Measurements from ENCODE around the gene TWSG1. TPM values are rescaled to one million over a fixed set of nuclear protein-coding genes. Genes with fewer than 3 reads are reported as not detected.

TWSG1 gene
- polyA plus RNA-seq, 1 donor from 2014 or later, result 11.5 TPM

DNA sequence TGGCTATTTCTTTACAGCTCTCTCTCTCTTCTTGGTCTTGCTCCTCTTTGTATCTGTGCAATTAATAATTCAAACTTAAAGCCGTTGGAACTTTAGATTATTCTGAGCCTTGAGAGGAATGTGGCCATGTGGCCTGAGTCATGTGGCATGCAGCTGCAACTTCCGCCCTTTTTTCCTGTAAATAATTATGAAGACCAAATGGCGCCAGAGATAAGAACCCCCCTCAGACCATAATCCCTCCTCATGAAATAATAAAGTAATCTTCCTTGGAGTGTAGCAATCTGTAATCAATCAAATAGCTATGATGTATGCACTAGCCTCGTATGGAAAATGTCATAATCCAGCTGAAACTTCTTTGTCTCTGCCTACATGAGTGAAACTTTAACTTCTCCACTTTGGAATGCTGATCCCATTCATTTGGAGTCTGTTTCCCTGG lies 13.5 kb upstream of the TWSG1 start:
- Histone ChIP-seq H4K20me1 (ENCODE audit: insufficient read depth) (no peaks in the 10 kb centered on the region), H3K27me3 (ENCODE audit: insufficient read depth, low read depth, low read length) (no peaks in the 10 kb centered on the region), H3K79me2 (replicated peaks; ENCODE audit: insufficient read depth, low read length) (no peaks in the 10 kb centered on the region), H2AFZ (ENCODE audit: low read depth, low read length) (no peak overlapping the region), H3K4me3 (ENCODE audit: low read length) (no peak overlapping the region), H3K9me3 (ENCODE audit: low read length) (no peaks in the 10 kb centered on the region), H3K9me2 (ENCODE audit: insufficient read depth, low read length) (no peaks in the 10 kb centered on the region), H3K36me3 (ENCODE audit: insufficient read depth, low read length) (no peaks in the 10 kb centered on the region), H3F3A (ENCODE audit: insufficient read depth, low read length, poor library complexity, severe bottlenecking) (no peaks in the 10 kb centered on the region), H3K4me2 (ENCODE audit: low read length) (no peak overlapping the region), H3K9ac (ENCODE audit: low read length) (no peak overlapping the region), H3K27ac (ENCODE audit: low read length) (no peak overlapping the region)
- TF ChIP-seq EP300 (conservative IDR thresholded peaks at IDR 0.05; ENCODE audit: poor library complexity, severe bottlenecking) (no peak), RAD21 (conservative IDR thresholded peaks at IDR 0.05) (no peak), POLR2AphosphoS5 (IDR thresholded peaks at IDR 0.05) (no peak), TAF1 (IDR thresholded peaks at IDR 0.05; ENCODE audit: low read depth) (no peak), SMC3 (conservative IDR thresholded peaks at IDR 0.05; ENCODE audit: poor library complexity) (no peak), EZH2 (IDR thresholded peaks at IDR 0.05; ENCODE audit: borderline replicate concordance, insufficient read depth, low read length, poor library complexity, severe bottlenecking) (no peak), MXI1 (conservative IDR thresholded peaks at IDR 0.05; ENCODE audit: poor library complexity, severe bottlenecking) (no peak)
- TF ChIP-seq, protein P1, sequence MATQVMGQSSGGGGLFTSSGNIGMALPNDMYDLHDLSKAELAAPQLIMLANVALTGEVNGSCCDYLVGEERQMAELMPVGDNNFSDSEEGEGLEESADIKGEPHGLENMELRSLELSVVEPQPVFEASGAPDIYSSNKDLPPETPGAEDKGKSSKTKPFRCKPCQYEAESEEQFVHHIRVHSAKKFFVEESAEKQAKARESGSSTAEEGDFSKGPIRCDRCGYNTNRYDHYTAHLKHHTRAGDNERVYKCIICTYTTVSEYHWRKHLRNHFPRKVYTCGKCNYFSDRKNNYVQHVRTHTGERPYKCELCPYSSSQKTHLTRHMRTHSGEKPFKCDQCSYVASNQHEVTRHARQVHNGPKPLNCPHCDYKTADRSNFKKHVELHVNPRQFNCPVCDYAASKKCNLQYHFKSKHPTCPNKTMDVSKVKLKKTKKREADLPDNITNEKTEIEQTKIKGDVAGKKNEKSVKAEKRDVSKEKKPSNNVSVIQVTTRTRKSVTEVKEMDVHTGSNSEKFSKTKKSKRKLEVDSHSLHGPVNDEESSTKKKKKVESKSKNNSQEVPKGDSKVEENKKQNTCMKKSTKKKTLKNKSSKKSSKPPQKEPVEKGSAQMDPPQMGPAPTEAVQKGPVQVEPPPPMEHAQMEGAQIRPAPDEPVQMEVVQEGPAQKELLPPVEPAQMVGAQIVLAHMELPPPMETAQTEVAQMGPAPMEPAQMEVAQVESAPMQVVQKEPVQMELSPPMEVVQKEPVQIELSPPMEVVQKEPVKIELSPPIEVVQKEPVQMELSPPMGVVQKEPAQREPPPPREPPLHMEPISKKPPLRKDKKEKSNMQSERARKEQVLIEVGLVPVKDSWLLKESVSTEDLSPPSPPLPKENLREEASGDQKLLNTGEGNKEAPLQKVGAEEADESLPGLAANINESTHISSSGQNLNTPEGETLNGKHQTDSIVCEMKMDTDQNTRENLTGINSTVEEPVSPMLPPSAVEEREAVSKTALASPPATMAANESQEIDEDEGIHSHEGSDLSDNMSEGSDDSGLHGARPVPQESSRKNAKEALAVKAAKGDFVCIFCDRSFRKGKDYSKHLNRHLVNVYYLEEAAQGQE (IDR thresholded peaks at IDR 0.05; ENCODE audit: borderline replicate concordance), result no peak
- TF ChIP-seq, protein P2, sequence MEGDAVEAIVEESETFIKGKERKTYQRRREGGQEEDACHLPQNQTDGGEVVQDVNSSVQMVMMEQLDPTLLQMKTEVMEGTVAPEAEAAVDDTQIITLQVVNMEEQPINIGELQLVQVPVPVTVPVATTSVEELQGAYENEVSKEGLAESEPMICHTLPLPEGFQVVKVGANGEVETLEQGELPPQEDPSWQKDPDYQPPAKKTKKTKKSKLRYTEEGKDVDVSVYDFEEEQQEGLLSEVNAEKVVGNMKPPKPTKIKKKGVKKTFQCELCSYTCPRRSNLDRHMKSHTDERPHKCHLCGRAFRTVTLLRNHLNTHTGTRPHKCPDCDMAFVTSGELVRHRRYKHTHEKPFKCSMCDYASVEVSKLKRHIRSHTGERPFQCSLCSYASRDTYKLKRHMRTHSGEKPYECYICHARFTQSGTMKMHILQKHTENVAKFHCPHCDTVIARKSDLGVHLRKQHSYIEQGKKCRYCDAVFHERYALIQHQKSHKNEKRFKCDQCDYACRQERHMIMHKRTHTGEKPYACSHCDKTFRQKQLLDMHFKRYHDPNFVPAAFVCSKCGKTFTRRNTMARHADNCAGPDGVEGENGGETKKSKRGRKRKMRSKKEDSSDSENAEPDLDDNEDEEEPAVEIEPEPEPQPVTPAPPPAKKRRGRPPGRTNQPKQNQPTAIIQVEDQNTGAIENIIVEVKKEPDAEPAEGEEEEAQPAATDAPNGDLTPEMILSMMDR (IDR thresholded peaks at IDR 0.05; ENCODE audit: poor library complexity, severe bottlenecking), result no peak

DNA sequence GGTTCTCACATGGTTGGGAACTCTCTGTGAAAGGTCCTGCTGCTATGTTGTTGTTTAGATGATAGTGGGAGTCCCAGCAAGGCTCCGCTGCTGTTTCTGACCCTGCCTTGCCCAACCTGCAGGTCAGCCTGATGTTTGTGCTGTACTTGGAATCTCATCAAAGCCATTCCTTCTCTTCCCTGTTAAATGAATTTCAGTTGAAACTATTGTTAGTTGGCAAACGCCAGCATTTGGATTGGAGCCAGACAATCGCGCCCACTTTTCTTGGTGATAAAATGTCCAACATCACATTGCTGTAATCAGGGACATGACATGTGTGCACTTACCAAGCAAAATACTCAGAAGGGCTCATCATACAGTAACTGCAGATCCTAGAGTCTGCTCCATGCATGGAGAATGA lies 12.8 kb upstream of the TWSG1 start:
- H3K27ac ChIP-seq (ENCODE audit: low read length), result no peak overlapping the region
- no peaks in the 10 kb centered on the region for H3K27me3 ChIP-seq (ENCODE audit: insufficient read depth, low read depth, low read length)
- no peaks in the 10 kb centered on the region for H3K9me2 ChIP-seq (ENCODE audit: insufficient read depth, low read length)
- H3K79me2 ChIP-seq (replicated peaks; ENCODE audit: insufficient read depth, low read length), result no peaks in the 10 kb centered on the region
- no peak overlapping the region for H2AFZ ChIP-seq (ENCODE audit: low read depth, low read length)
- H3K4me2 ChIP-seq (ENCODE audit: low read length), result no peak overlapping the region
- no peaks in the 10 kb centered on the region for H3K36me3 ChIP-seq (ENCODE audit: insufficient read depth, low read length)
- H4K20me1 ChIP-seq (ENCODE audit: insufficient read depth), result no peaks in the 10 kb centered on the region
- no peaks in the 10 kb centered on the region for H3K9me3 ChIP-seq (ENCODE audit: low read length)
- H3K9ac ChIP-seq (ENCODE audit: low read length), result no peak overlapping the region
- TF ChIP-seq RAD21 (conservative IDR thresholded peaks at IDR 0.05), result no peak
- no peak for TF ChIP-seq SMC3 (conservative IDR thresholded peaks at IDR 0.05; ENCODE audit: poor library complexity)
- TF ChIP-seq EZH2 (IDR thresholded peaks at IDR 0.05; ENCODE audit: borderline replicate concordance, insufficient read depth, low read length, poor library complexity, severe bottlenecking), result no peak
- no peak for TF ChIP-seq EP300 (conservative IDR thresholded peaks at IDR 0.05; ENCODE audit: poor library complexity, severe bottlenecking)
- no peak for TF ChIP-seq MXI1 (conservative IDR thresholded peaks at IDR 0.05; ENCODE audit: poor library complexity, severe bottlenecking)
- no peak for TF ChIP-seq TAF1 (IDR thresholded peaks at IDR 0.05; ENCODE audit: low read depth)
- TF ChIP-seq, protein P1 (IDR thresholded peaks at IDR 0.05; ENCODE audit: borderline replicate concordance), result no peak
- TF ChIP-seq, protein P2 (IDR thresholded peaks at IDR 0.05; ENCODE audit: poor library complexity, severe bottlenecking), result no peak
- no peak for TF ChIP-seq POLR2AphosphoS5 (IDR thresholded peaks at IDR 0.05)
- H3F3A ChIP-seq (ENCODE audit: insufficient read depth, low read length, poor library complexity, severe bottlenecking), result no peaks in the 10 kb centered on the region
- no peak overlapping the region for H3K4me3 ChIP-seq (ENCODE audit: low read length)

Measured in neural cell (in vitro differentiated cells).